ENCODE data around the gene NDNF.

GRCh38 chr4:121009578-121010478, 62.5 kb downstream of the NDNF start:
- TF ChIP-seq POLR2A (IDR thresholded peaks at IDR 0.05; ENCODE audit: extremely low read depth, insufficient read length): no peak
- TF ChIP-seq, protein P1, sequence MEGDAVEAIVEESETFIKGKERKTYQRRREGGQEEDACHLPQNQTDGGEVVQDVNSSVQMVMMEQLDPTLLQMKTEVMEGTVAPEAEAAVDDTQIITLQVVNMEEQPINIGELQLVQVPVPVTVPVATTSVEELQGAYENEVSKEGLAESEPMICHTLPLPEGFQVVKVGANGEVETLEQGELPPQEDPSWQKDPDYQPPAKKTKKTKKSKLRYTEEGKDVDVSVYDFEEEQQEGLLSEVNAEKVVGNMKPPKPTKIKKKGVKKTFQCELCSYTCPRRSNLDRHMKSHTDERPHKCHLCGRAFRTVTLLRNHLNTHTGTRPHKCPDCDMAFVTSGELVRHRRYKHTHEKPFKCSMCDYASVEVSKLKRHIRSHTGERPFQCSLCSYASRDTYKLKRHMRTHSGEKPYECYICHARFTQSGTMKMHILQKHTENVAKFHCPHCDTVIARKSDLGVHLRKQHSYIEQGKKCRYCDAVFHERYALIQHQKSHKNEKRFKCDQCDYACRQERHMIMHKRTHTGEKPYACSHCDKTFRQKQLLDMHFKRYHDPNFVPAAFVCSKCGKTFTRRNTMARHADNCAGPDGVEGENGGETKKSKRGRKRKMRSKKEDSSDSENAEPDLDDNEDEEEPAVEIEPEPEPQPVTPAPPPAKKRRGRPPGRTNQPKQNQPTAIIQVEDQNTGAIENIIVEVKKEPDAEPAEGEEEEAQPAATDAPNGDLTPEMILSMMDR (IDR thresholded peaks at IDR 0.05; ENCODE audit: low read depth, low read length): no peak
- TF ChIP-seq, protein P2, sequence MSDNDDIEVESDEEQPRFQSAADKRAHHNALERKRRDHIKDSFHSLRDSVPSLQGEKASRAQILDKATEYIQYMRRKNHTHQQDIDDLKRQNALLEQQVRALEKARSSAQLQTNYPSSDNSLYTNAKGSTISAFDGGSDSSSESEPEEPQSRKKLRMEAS (IDR thresholded peaks at IDR 0.05; ENCODE audit: low read depth, low read length): no peak

All from NB4 (cell line).